ENCODE results near the gene BLACAT1. TPM values are rescaled to one million over a fixed set of nuclear protein-coding genes. Genes with fewer than 3 reads are reported as not detected.

BLACAT1 gene
- total and polyA plus RNA-seq, 7 donors = not detected

DNA sequence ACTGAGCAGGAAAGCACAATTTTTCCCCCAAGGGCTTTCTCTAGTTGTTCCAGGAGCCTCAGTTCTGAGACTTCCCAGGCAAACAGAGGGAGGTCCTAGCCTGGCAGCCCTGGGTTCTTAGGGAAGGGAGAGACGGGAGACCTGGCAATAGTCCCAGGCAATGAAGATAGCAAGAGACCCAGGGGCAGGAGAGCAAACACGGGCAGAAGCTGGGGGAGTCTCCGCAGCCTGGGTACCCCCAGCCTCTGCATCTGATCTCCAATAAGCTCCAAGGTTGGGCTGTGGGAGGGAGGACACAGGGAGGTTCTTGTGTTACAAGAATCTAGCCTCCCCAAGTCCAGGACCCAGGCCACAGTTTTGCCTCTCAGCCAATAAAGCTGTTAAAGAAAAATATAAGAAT is 2.4 kb downstream of the BLACAT1 start:
- Histone ChIP-seq H3K4me3 (no peak overlapping the region), H3K4me1 (peaks cover 12% of the 10 kb centered on the region), H3K36me3 (ENCODE audit: insufficient read depth in 1 of 2, low read depth in 1 of 2) (no peaks in the 10 kb centered on the region), H3K27ac (no peak overlapping the region), H3K27me3 (ENCODE audit: insufficient read depth in 3 of 3, low read length in 2 of 3) (peaks cover 0 to 59% (median 35%) of the 10 kb centered on the region in 3 donors), H3K9me3 (no peaks in the 10 kb centered on the region)
- intact Hi-C loops (cut with DNase I) = no loop called here
- TF ChIP-seq, protein P1, sequence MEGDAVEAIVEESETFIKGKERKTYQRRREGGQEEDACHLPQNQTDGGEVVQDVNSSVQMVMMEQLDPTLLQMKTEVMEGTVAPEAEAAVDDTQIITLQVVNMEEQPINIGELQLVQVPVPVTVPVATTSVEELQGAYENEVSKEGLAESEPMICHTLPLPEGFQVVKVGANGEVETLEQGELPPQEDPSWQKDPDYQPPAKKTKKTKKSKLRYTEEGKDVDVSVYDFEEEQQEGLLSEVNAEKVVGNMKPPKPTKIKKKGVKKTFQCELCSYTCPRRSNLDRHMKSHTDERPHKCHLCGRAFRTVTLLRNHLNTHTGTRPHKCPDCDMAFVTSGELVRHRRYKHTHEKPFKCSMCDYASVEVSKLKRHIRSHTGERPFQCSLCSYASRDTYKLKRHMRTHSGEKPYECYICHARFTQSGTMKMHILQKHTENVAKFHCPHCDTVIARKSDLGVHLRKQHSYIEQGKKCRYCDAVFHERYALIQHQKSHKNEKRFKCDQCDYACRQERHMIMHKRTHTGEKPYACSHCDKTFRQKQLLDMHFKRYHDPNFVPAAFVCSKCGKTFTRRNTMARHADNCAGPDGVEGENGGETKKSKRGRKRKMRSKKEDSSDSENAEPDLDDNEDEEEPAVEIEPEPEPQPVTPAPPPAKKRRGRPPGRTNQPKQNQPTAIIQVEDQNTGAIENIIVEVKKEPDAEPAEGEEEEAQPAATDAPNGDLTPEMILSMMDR (IDR thresholded peaks at IDR 0.05) = no peak
- 39 to 42% (median 41%) methylated on average over 3 of the region's 3 CpGs for WGBS, 3 donors
- no peak for ATAC-seq
- DNase-seq = no peak

- Histone ChIP-seq H3K9me3 (no peaks in the 10 kb centered on the region), H3K27me3 (ENCODE audit: insufficient read depth in 3 of 3, low read length in 2 of 3) (peaks cover 0 to 54% (median 35%) of the 10 kb centered on the region in 3 donors), H3K4me3 (no peak overlapping the region), H3K27ac (no peak overlapping the region), H3K36me3 (ENCODE audit: insufficient read depth in 1 of 2, low read depth in 1 of 2) (no peaks in the 10 kb centered on the region), H3K4me1 (peaks cover 12% of the 10 kb centered on the region)
- intact Hi-C loops (cut with DNase I) = no loop called here
- TF ChIP-seq, protein P1 (IDR thresholded peaks at IDR 0.05) = no peak
- no peak for ATAC-seq
- no peak for DNase-seq
- WGBS, 3 donors = 66 to 78% (median 71%) methylated on average over 5 of the region's 5 CpGs
These were observed 2.9 kb downstream of the BLACAT1 start for GRCh38 chr1:205452933-205453332.

GRCh38 chr1:205452364-205452763 is 3.5 kb downstream of the BLACAT1 start:
- intact Hi-C loops (cut with DNase I) = no loop called here
- DNase-seq (no peak), ATAC-seq (no peak)
- 57 to 68% (median 57%) methylated on average over 2 of the region's 2 CpGs for WGBS, 3 donors
- no peaks in the 10 kb centered on the region for H3K9me3 ChIP-seq
- H3K27me3 ChIP-seq (ENCODE audit: insufficient read depth in 3 of 3, low read length in 2 of 3) = peaks cover 0 to 50% (median 35%) of the 10 kb centered on the region in 3 donors
- H3K4me3 ChIP-seq = no peak overlapping the region
- H3K4me1 ChIP-seq = peaks cover 12% of the 10 kb centered on the region
- TF ChIP-seq, protein P1 (IDR thresholded peaks at IDR 0.05) = no peak
- no peaks in the 10 kb centered on the region for H3K36me3 ChIP-seq (ENCODE audit: insufficient read depth in 1 of 2, low read depth in 1 of 2)
- no peak overlapping the region for H3K27ac ChIP-seq

DNA sequence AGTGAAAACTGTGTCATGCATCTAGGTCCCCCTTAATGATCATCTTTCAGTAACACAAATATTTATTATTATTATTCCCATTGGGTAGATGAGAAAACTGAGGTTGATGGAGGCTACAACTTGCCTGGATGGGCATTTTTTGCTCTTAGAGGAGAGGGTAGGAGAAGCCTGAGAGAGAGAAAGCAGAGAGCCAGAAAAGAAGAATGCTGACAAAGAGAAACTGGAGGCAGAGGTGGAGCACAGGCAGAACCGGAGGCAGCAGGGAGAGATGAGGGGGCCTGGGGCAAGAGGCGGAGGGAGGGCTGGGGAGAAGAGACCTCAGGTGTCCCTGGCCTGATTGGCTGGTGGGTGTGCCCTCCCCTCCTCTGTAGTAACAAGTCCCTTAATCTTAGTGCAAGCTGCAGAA is 4.1 kb downstream of the BLACAT1 start:
- H3K9me3 ChIP-seq = no peaks in the 10 kb centered on the region
- TF ChIP-seq, protein P1 (IDR thresholded peaks at IDR 0.05) = no peak
- WGBS, 3 donors = 57 to 64% (median 60%) methylated on average over 2 of the region's 2 CpGs
- no peak for DNase-seq
- ATAC-seq = no peak
- H3K27me3 ChIP-seq (ENCODE audit: insufficient read depth in 3 of 3, low read length in 2 of 3) = peaks cover 0 to 44% (median 31%) of the 10 kb centered on the region in 3 donors
- H3K27ac ChIP-seq = no peak overlapping the region
- H3K4me3 ChIP-seq = no peak overlapping the region
- intact Hi-C loops (cut with DNase I) = no loop called here
- H3K36me3 ChIP-seq (ENCODE audit: insufficient read depth in 1 of 2, low read depth in 1 of 2) = no peaks in the 10 kb centered on the region
- peaks cover 12% of the 10 kb centered on the region for H3K4me1 ChIP-seq

- Histone ChIP-seq H3K9me3 (no peaks in the 10 kb centered on the region), H3K4me1 (peaks cover 7% of the 10 kb centered on the region), H3K36me3 (ENCODE audit: insufficient read depth in 1 of 2, low read depth in 1 of 2) (no peaks in the 10 kb centered on the region), H3K4me3 (no peak overlapping the region), H3K27ac (no peak overlapping the region), H3K27me3 (ENCODE audit: insufficient read depth in 3 of 3, low read length in 2 of 3) (peaks cover 0 to 38% (median 26%) of the 10 kb centered on the region in 3 donors)
- TF ChIP-seq, protein P1 (IDR thresholded peaks at IDR 0.05) = no peak
- intact Hi-C loops (cut with DNase I) = no loop called here
- 62 to 63% (median 63%) methylated on average over 5 of the region's 5 CpGs for WGBS, 3 donors
- ATAC-seq = no peak
- no peak for DNase-seq
These were observed 4.6 kb downstream of the BLACAT1 start for GRCh38 chr1:205451202-205451601.

Measured in psoas muscle (tissue), 8 donors.